ENCODE data around the gene JUN. TPM values are rescaled to one million over a fixed set of nuclear protein-coding genes. Genes with fewer than 3 reads are reported as not detected.

JUN gene
- 10 to 100 TPM; 12.5 to 13.2 TPM for total RNA-seq

GRCh38 chr1:58783993-58784757 lies at the start of gene JUN:
JUN (minus strand) TSS chr1:58784047; CDS start chr1:58783070, 977 bp downstream.
- peaks cover 18% of the 10 kb centered on the region for H3K4me1 Mint-ChIP-seq (ENCODE audit: low read depth)
- peak within 1 kb of the TSS; percentile 87 for H3K4me3 Mint-ChIP-seq
- peaks cover 12% of the 10 kb centered on the region for H3K9me3 Mint-ChIP-seq
- ChIA-PET POLR2A (interaction anchor here (0.9 to 2.4 kb wide), 17 partner anchors 12 to 975 kb away, joined by 3 to 21 read pairs (median 4); partner anchors contain the start of genes FGGY, MYSM1 and OMA1), CTCF (interaction anchor here (1.0 to 2.8 kb wide), 8 partner anchors 16 to 975 kb away, joined by 3 to 11 read pairs (median 3); no protein-coding TSS in a partner anchor)
- DNase-seq: peak; percentile 99
- H3K27me3 Mint-ChIP-seq: peaks cover 3% of the 10 kb centered on the region
- H3K36me3 Mint-ChIP-seq: peaks cover 15% of the 10 kb centered on the region
- H3K27ac Mint-ChIP-seq: peak within 1 kb of the TSS; percentile 94
- intact Hi-C loops (cut with micrococcal nuclease): loop anchor here (1.0 to 10.0 kb wide), 15 partner anchors 29 to 1030 kb away; partner anchors contain the start of genes HOOK1, MYSM1 and OMA1

GRCh38 chr1:58833166-58833565 lies 49.3 kb upstream of the JUN start:
- no peak for DNase-seq
- no peak overlapping the region for H3K27ac Mint-ChIP-seq
- H3K9me3 Mint-ChIP-seq: peaks cover 5% of the 10 kb centered on the region
- ChIA-PET POLR2A (no interaction called here), CTCF (interaction anchor here (0.6 kb wide), 2 partner anchors 54 to 839 kb away, joined by 3 to 5 read pairs; no protein-coding TSS in a partner anchor)
- peaks cover 3% of the 10 kb centered on the region for H3K36me3 Mint-ChIP-seq
- no peaks in the 10 kb centered on the region for H3K4me1 Mint-ChIP-seq (ENCODE audit: low read depth)
- no peak overlapping the region for H3K4me3 Mint-ChIP-seq
- H3K27me3 Mint-ChIP-seq: no peaks in the 10 kb centered on the region
- intact Hi-C loops (cut with micrococcal nuclease): no loop called here

GRCh38 chr1:58830291-58830690 lies 46.4 kb upstream of the JUN start:
- no peak overlapping the region for H3K4me3 Mint-ChIP-seq
- intact Hi-C loops (cut with micrococcal nuclease): no loop called here
- H3K27ac Mint-ChIP-seq: no peak overlapping the region
- no peak for DNase-seq
- no peaks in the 10 kb centered on the region for H3K4me1 Mint-ChIP-seq (ENCODE audit: low read depth)
- peaks cover 28% of the 10 kb centered on the region for H3K9me3 Mint-ChIP-seq
- CTCF ChIA-PET: no interaction called here
- H3K27me3 Mint-ChIP-seq: no peaks in the 10 kb centered on the region
- POLR2A ChIA-PET: no interaction called here
- H3K36me3 Mint-ChIP-seq: peaks cover 16% of the 10 kb centered on the region

- CTCF ChIA-PET: no interaction called here
Observed at GRCh38 chr1:58829866-58830265, 46.0 kb upstream of the JUN start.

GRCh38 chr1:58827298-58827697 lies 43.5 kb upstream of the JUN start:
- H3K4me1 Mint-ChIP-seq (ENCODE audit: low read depth): no peaks in the 10 kb centered on the region
- ChIA-PET CTCF (no interaction called here), POLR2A (no interaction called here)
- intact Hi-C loops (cut with micrococcal nuclease): no loop called here
- H3K9me3 Mint-ChIP-seq: peaks cover 28% of the 10 kb centered on the region
- no peak for DNase-seq
- H3K27ac Mint-ChIP-seq: no peak overlapping the region
- H3K36me3 Mint-ChIP-seq: peaks cover 16% of the 10 kb centered on the region
- H3K27me3 Mint-ChIP-seq: no peaks in the 10 kb centered on the region
- H3K4me3 Mint-ChIP-seq: no peak overlapping the region

More at GRCh38 chr1:58829866-58830265, 46.0 kb upstream of the JUN start:
- POLR2A ChIA-PET: no interaction called here
- intact Hi-C loops (cut with micrococcal nuclease): no loop called here
- no peak overlapping the region for H3K27ac Mint-ChIP-seq
- H3K4me1 Mint-ChIP-seq (ENCODE audit: low read depth): no peaks in the 10 kb centered on the region
- H3K36me3 Mint-ChIP-seq: peaks cover 16% of the 10 kb centered on the region
- no peak for DNase-seq
- peaks cover 28% of the 10 kb centered on the region for H3K9me3 Mint-ChIP-seq
- no peaks in the 10 kb centered on the region for H3K27me3 Mint-ChIP-seq
- no peak overlapping the region for H3K4me3 Mint-ChIP-seq

GRCh38 chr1:58824753-58825389 lies 41.0 kb upstream of the JUN start:
- no peak for DNase-seq
- POLR2A ChIA-PET: no interaction called here
- Mint-ChIP-seq H3K4me3 (no peak overlapping the region), H3K4me1 (ENCODE audit: low read depth) (no peaks in the 10 kb centered on the region), H3K36me3 (peaks cover 16% of the 10 kb centered on the region), H3K27ac (no peak overlapping the region), H3K27me3 (no peaks in the 10 kb centered on the region), H3K9me3 (peaks cover 28% of the 10 kb centered on the region)
- CTCF ChIA-PET: no interaction called here
- intact Hi-C loops (cut with micrococcal nuclease): no loop called here

- Mint-ChIP-seq H3K4me3 (no peak overlapping the region), H3K27me3 (no peaks in the 10 kb centered on the region)
- POLR2A ChIA-PET: no interaction called here
Observed at GRCh38 chr1:58823481-58824010, 39.7 kb upstream of the JUN start.

GRCh38 chr1:58821309-58821708 lies 37.5 kb upstream of the JUN start:
- intact Hi-C loops (cut with micrococcal nuclease): no loop called here
- CTCF ChIA-PET: no interaction called here
- H3K27ac Mint-ChIP-seq: no peak overlapping the region

More at GRCh38 chr1:58823481-58824010, 39.7 kb upstream of the JUN start:
- no peak overlapping the region for H3K27ac Mint-ChIP-seq
- CTCF ChIA-PET: no interaction called here
- peaks cover 27% of the 10 kb centered on the region for H3K9me3 Mint-ChIP-seq
- H3K4me1 Mint-ChIP-seq (ENCODE audit: low read depth): no peaks in the 10 kb centered on the region
- no peak for DNase-seq
- peaks cover 15% of the 10 kb centered on the region for H3K36me3 Mint-ChIP-seq
- intact Hi-C loops (cut with micrococcal nuclease): no loop called here

GRCh38 chr1:58818976-58819375 lies 35.1 kb upstream of the JUN start:
- DNase-seq: no peak
- no peaks in the 10 kb centered on the region for H3K36me3 Mint-ChIP-seq
- no peaks in the 10 kb centered on the region for H3K27me3 Mint-ChIP-seq
- H3K4me3 Mint-ChIP-seq: no peak overlapping the region
- no peak overlapping the region for H3K27ac Mint-ChIP-seq
- CTCF ChIA-PET: no interaction called here
- H3K9me3 Mint-ChIP-seq: no peaks in the 10 kb centered on the region
- intact Hi-C loops (cut with micrococcal nuclease): no loop called here
- POLR2A ChIA-PET: no interaction called here
- H3K4me1 Mint-ChIP-seq (ENCODE audit: low read depth): peaks cover 20% of the 10 kb centered on the region

More at GRCh38 chr1:58821309-58821708, 37.5 kb upstream of the JUN start:
- Mint-ChIP-seq H3K4me3 (no peak overlapping the region), H3K36me3 (no peaks in the 10 kb centered on the region), H3K4me1 (ENCODE audit: low read depth) (peaks cover 6% of the 10 kb centered on the region), H3K9me3 (peaks cover 4% of the 10 kb centered on the region), H3K27me3 (no peaks in the 10 kb centered on the region)
- POLR2A ChIA-PET: no interaction called here
- DNase-seq: no peak

GRCh38 chr1:58818075-58818474 lies 34.2 kb upstream of the JUN start:
- Mint-ChIP-seq H3K4me1 (ENCODE audit: low read depth) (peaks cover 29% of the 10 kb centered on the region), H3K27me3 (no peaks in the 10 kb centered on the region), H3K36me3 (no peaks in the 10 kb centered on the region), H3K27ac (no peak overlapping the region), H3K9me3 (no peaks in the 10 kb centered on the region), H3K4me3 (no peak overlapping the region)
- intact Hi-C loops (cut with micrococcal nuclease): no loop called here
- ChIA-PET POLR2A (interaction anchor here (0.5 kb wide), 1 partner anchor 79 kb away, joined by 3 read pairs; no protein-coding TSS in a partner anchor), CTCF (interaction anchor here (0.6 kb wide), 1 partner anchor 1127 kb away, joined by 4 read pairs; no protein-coding TSS in a partner anchor)
- no peak for DNase-seq

GRCh38 chr1:58816747-58817221 lies 32.9 kb upstream of the JUN start:
- CTCF ChIA-PET: interaction anchor here (0.6 to 1.0 kb wide), 2 partner anchors 132 to 883 kb away, joined by 3 to 4 read pairs; no protein-coding TSS in a partner anchor
- POLR2A ChIA-PET: interaction anchor here (1.0 to 1.6 kb wide), 2 partner anchors 33 to 35 kb away, joined by 3 to 21 read pairs; partner anchors contain the start of gene JUN
- intact Hi-C loops (cut with micrococcal nuclease): loop anchor here (1.0 kb wide), 2 partner anchors 32 to 87 kb away; partner anchors contain the start of gene JUN
- Mint-ChIP-seq H3K27me3 (no peaks in the 10 kb centered on the region), H3K36me3 (no peaks in the 10 kb centered on the region), H3K4me1 (ENCODE audit: low read depth) (peaks cover 41% of the 10 kb centered on the region), H3K4me3 (peak overlapping the region; percentile 81), H3K9me3 (no peaks in the 10 kb centered on the region), H3K27ac (peak overlapping the region; percentile 72)
- no peak for DNase-seq
